Epithelial cell of prostate (primary cell): Measurements from ENCODE around the gene CERS6.

Experiments used
- DNase-seq: peaks from one replicate; pipeline ENCODE4 v3.0.0-alpha.2; 2011; ENCODE audit warnings: low read depth, low spot score
- H3K27ac ChIP-seq: fragments of 450-650 bp; 2 replicates; pipeline ENCODE4 v1.5.1; 2017; ENCODE audit warnings: mild to moderate bottlenecking

The CERS6 gene

DNA sequence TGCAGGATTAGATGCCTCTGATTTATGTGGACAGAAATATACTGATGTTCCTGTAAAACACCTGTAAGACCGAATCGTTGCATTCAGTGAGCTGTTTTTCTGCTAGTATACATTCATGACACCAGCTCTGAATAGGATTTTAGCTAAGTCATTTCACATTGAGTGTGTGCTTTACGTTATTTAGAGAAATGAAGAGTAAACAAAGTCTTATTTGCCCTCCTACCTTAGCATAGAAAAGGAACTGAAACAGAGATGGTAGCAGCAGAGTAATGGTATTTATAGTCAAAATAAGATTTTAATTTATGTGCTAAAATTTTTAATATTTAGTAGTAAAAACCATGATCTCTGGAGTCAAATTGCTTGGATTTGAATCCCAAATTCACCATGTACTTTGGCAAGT, 168.0 kb downstream of the CERS6 start:
- no peak for DNase-seq
- H3K27ac ChIP-seq: no peak overlapping the region

DNA sequence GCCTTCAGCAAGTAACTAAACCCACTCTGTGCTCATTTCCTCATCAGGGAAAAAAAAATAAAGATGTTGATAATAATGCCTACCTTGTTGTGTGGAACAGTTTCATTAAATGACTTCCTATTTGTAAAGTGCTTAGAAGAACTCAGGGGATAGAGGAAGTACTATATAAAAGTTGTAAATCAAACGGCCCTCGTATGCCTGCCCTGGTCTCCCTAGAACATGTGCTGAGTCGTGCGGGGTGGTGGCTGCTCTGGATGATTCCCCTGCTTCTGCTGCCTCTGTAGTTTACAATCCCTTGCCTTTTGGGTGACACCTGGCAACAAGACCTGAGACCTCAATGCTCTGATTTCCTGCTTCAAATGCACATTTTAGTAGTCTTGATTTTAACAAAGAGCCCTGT, 170.0 kb downstream of the CERS6 start:
- DNase-seq: no peak

DNA sequence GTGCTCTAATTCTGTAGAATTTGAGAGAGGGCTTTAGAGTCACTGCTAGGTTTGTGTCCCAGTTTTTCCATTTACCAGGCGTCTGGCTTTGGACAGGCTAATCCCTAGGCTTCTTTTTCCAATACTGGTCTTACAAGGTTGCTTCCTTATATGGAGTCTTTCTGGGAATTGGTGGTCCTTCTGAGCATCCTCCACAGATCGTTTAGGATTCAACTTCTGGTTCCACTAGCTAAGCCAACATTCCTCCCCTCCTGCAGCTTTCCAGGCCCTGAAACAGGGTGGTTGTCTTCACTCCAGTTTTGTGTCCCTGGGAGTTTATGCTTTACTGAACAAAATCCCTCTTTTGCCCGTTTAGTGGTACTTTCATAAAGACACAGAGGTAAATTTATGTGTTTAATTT, 170.6 kb downstream of the CERS6 start:
- no peak overlapping the region for H3K27ac ChIP-seq
- no peak for DNase-seq

More for the DNA sequence above, 170.0 kb downstream of the CERS6 start:
- no peak overlapping the region for H3K27ac ChIP-seq

DNA sequence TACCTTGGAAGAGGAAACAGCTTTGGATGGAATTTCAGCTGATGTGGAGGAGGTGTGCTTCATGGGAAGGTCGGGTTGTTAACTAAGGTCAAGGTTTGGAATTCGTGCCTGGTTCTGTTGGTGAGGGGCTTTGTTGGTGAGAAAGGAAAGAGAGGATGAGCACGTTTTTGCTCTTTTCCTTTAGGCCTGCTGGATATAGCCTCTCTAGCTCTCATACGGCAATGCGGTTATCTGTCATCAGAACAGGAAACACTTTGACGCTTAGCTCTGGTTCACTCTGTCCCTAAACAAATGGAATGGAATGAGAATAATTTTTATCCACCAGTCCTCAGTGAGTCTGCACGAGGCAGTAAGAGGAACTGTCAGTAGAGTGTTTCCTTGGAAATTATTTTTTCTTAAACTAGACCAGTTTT, 176.6 kb downstream of the CERS6 start:
- DNase-seq: no peak
- no peak overlapping the region for H3K27ac ChIP-seq

DNA sequence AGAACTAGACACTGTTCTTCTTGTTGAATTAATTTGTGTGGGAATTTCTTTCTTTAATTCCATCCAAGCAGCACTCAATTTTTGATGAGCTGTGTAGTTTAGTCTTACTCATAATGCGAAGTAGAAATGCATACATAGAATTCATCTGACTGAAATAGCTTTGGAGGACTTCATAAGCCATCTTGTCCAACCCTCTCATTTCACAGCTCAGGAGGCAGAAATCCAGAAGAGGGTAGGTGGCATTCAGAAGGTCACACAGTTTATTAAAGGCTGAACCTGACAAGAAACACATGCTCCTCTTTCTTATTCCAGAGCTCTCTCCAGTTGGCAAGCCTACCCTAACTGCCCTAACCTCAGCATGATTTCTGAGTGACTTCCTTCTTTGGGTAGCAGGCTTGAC, 177.1 kb downstream of the CERS6 start:
- H3K27ac ChIP-seq: no peak overlapping the region
- DNase-seq: no peak

DNA sequence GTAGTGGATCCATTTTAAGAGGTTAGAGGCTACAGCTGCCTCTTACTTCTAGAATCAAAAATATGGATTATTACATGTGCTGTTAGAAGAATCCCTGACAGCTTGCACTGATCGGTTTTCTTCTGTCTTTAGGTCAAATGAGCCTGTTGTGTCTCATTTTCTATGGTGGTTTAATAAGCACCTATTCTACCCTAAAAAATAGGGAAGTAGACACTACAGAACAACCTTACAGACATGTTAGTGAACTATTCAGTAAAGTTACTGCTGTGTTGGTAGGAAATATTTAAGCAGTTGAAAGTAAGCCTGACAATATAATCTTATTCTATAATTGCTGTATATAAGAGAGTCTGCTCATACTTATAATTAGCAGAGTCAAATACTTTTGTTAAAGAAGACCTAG, 177.8 kb downstream of the CERS6 start:
- no peak overlapping the region for H3K27ac ChIP-seq
- no peak for DNase-seq

DNA sequence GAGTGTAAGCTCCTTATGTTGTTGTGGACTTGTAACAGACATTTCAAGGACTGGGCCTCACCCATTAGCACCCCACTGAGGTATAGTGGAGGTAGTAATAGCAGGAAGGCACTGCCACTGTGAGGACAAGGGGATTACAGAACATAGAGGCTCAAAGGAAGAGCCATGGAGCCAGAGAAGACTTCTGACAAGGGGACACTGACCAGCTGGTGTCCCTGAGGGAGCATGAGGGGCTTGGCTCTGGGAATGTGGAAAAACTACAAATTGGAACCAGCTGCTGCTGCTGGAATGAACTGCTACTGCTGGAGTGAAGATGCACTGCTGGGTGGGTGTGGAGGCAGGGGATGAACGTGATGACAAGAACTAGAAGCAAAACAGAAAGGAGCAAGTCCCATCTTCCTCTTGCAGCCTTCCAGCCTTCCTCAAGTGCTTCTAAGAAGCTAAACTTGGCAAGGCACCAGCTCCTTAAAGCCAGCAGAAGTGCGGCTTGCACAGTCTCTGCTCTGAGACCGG, 179.0 kb downstream of the CERS6 start:
- DNase-seq: no peak
- H3K27ac ChIP-seq: no peak overlapping the region

DNA sequence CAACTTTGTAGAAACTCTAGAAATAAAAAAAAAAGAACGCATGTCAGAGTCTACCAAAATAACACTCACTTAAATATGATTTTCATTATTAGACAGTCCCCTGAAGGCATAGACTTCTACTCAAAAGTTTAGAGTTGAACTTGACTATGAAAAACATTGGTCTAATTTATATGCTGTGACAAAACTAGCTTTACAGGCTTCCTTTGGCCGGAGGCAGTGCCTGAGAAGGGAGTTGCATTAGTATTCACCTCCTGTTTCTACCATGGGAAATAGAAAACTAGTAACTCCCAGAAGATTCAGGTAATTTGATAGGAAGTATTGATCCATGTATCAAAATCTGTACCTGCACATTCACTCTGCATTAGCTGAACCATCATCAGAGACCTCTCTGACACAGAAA, 182.9 kb downstream of the CERS6 start:
- no peak for DNase-seq
- no peak overlapping the region for H3K27ac ChIP-seq

DNA sequence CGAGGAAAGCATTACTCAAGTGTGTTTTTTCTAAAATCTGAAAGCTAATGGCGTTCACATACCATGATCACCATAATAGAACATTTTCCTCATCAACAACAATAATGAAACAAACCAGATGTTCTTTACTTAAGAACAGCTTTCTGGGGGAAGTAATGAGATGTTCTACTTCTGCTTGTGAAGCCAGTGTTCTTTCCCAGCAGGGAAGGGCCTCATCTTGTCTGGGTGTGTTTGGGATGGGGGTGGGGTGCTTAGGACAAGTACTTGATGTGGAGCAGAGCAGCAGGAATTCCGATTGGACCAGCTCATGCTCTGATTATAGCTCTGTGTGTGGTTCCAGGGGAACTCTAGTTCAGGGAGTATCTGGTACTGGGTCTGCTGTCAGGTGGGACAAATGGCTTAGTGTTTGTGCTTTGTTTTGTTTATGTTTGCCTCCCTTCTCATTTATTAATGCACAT, 183.4 kb downstream of the CERS6 start:
- no peak overlapping the region for H3K27ac ChIP-seq
- no peak for DNase-seq

DNA sequence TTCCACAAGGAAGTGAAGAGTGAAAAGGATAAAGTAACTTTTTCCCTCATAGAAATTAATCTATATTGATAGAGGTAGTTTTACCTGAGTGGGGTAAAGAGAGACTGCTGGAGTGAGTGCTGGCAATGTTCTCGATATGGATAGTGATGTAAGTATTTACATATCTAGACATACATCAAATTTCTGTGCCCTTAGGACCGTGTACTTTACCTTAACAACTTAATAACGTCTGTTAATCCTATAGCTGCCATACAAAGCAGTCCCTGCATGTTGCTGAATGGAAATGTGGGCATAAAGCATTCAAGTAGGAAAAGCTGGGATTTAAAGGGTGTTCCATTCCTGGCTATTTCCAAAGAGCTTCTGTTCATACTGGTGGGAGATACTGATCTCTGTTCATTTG, 184.0 kb downstream of the CERS6 start:
- no peak for DNase-seq
- no peak overlapping the region for H3K27ac ChIP-seq

DNA sequence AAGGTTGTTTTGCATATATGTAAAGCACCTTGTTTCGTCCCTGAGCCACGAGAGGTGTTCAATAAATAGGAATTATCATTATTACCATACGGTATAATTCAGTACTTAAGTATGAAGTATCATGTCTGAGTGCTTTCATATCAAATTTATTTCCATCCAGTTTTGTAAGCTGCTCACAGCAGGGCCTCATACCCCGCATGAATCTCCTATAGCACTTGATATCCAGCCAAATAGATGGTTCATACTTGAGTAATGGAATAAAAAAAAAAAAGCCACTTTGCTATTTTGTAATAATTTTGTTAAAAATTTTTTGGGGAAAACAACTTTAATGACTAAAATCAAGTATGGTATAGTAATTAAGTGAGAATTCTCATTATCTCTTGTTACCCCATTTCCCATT, 185.6 kb downstream of the CERS6 start:
- no peak for DNase-seq

DNA sequence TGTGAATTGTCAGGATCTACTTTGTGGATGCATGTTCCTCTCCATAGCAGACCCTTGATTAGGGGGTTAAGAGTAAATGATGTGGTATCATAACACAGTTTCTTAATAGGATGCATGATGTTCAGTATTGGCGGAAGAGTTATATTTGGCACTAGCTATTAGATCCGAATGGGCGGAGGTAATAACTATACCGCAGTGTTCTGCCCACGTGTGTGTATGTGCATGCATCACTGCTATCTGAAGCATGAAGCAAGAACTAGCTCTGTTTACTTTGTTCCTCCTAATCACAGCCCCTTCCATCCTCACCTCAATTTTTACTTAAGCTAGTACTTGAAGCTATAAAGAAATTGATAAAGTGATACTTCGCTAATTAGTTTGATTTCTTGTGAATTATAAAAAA, 186.8 kb downstream of the CERS6 start:
- DNase-seq: no peak
- no peak overlapping the region for H3K27ac ChIP-seq

More for the DNA sequence above, 185.6 kb downstream of the CERS6 start:
- H3K27ac ChIP-seq: no peak overlapping the region

DNA sequence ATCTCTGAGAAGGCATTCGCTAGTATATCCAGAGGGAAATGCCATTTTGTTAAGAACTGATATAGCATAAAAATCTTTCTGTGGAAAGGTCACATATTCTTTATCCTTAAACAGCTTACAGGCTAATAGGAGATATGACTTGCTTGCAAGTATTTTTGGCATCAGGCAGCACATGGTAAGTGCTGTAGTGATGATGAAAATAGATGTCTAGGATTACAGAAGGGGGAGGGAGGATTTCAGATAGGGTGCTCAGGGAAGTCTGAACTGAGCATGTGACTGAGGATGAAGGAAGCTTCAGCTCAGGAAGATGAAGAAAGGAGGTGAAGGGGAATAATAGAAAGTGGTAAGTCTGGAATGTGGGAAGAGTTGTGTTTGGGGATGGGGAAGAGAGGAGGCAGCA, 187.9 kb downstream of the CERS6 start:
- no peak for DNase-seq
- H3K27ac ChIP-seq: no peak overlapping the region

DNA sequence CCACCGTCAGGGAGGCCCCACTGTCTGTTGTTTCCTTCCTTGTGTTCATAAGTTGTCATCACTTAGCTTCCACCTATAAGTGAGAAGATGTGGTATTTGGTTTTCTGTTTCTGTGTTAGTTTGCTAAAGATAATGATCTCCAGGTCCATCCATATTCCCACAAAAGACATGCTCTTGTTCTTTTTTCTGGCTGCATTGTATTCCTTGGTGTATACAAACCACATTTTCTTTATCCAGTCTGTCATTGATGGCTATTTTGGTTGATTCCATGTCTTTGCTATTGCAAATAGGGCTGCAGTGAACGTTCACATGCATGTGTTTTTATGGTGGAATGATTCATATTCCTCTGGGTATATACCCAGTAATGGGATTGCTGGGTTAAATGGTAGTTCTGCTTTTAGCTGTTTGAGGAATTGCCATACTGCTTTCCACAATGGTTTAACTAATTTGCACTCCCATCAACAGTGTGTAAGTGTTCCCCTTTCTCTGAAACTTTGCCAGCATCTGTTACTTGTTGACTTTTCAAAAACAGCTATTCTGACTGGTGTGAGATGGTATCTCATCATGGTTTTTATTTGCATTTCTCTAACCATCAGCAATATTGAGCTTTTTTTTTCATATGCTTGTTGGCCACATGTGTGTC, 189.7 kb downstream of the CERS6 start:
- no peak overlapping the region for H3K27ac ChIP-seq
- DNase-seq: no peak

DNA sequence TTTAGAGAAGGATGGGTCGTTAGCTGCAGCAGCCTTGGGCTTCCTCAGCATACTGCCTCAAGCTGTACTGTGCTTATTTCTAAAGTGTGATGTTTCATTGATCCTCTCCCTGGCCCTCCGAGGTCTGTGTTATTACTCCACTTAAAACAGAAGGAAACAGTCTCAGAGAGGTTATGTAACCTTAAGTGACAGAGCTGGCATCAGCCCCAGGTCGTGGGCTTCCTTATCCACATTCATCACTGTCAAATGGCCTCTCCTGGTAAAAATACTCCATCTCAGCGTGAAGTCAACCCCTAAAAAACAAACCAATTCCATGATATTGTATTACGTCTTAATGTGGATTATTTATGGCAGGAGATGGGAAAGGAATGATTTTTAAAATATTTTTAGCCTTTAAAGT, 193.0 kb downstream of the CERS6 start:
- DNase-seq: no peak
- no peak overlapping the region for H3K27ac ChIP-seq

DNA sequence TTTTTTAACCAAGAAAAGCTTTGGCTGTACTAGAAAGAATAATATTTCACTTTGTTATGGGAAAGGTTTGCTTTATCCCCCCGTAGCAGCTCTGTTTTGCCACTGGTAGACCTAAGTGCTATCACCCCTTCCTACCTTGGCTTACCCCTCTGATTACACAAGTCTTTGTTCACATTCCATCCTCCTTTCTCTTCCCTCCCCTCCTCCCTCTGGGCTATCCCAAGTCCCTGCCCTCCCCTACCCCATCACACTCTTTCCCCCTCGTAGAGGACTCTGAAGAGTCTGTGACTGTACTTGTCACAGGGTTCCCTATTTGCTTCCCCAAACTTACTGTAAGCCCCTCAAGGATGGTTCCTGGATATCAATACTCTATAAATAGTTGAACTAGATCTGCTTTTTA, 193.5 kb downstream of the CERS6 start:
- no peak for DNase-seq
- H3K27ac ChIP-seq: no peak overlapping the region

DNA sequence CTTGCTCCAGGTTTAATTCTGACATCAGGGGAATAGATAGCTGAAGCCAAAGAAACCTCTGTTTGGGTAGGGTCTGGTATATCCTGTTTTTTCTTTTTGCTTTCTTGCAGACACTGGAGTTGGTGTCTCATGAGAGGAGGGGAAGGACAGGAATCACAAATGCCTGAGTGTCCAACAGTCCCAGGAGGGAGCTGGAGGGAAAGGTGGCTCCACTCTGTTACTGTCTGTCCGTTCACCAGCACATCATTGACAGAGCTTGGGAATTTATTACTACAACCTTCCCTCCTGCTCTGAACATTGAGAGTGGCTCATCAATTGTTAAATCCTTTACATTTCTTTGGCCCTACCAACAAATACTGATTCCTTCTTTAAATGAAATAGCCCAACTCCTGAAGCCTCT, 194.1 kb downstream of the CERS6 start:
- no peak overlapping the region for H3K27ac ChIP-seq
- DNase-seq: no peak

DNA sequence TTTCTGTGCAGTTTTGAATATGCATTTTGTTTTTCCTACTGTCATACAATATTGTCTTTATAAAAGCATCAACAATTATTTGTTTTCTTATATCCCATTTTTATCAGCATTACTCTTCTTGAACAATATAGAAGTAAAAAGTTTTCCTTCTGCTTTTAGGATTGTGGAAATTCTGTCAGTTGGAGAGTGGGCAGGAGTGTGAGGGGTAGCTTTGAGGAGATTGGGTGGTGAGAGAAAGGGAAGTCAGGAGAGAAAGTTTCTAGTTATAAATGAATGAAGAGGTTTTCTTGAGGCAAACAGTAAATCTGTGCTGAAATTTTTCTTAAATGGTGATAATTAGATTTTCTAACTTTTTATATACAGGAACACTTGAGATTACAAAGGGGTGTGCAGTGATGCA, 194.7 kb downstream of the CERS6 start:
- DNase-seq: no peak
- no peak overlapping the region for H3K27ac ChIP-seq

DNA sequence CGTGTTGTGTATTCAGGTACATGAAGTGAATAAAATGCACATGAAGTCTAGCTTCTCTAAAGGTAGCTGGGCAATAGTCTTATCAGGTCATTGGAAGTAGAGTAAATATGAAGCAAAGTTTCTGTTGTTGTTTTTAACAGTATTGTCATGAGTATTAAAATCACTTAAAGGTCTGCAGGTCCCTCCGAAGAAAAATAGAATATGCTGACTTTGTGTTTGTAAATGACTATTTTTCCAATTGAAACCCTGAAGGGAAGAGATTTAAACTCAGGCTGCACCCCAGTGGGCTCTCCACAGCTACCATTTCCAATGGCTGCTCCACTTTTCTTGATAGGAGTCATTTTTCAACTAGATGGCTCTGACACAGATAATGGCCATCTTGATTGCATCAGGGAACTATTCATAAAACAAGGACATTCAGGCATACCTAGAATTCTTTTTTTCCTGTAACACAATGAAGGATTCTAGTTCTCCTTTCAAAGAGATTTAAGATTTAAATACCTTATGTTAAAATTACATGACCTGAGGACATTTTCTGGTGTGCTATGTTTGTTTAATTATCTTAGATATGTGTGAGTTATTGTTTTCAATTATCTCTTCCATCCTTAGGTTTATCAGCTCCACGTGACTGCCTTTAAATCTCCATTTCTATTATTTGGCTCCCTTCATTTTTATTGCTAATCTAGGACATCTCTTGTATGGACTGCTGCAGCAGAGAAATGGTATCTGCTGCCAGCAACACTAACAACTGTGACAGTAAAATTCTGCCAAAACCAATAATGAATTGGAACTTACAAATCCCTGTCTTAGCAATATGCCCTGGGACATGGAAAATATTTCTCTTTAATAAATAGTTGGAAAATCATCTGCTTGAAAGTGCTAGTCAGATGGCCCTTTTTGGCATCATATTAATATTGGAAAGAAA, 197.2 kb downstream of the CERS6 start:
- H3K27ac ChIP-seq: no peak overlapping the region
- no peak for DNase-seq

DNA sequence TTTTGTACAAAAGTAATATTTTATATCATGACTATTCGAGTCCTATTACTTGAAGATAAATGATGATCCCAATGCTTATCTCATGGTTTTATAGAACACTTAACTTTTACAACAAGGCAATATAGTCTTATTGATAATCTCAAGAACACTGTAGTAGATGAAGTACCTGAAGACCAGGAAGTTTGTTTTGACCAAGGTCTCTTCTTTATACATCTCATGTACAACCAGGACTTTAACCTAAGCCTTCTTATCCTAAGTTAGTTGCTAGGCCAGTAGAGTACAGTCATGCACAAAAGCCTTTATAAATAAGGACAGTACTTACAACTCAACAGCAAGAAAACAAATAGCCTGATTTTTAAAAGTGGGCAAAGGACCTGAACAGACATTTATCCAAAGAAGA, 198.6 kb downstream of the CERS6 start:
- no peak for DNase-seq
- no peak overlapping the region for H3K27ac ChIP-seq

DNA sequence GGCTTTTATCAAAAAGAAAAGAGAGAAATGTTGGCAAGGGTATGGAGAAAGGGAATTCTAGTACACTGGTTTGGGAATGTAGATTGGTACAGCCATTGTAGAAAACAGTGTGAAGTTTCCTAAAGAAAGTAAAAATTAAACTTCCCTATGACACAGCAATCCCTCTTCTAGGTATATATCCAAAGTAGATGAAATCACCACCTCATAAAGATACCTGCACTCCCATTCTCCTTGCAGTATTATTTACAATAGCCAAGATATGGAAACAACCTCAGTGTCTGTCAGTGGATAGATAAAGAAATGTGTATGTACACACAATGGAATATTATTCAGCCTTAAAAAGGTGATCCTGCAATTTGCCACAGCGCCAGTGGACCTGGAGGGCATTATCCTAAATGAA, 199.1 kb downstream of the CERS6 start:
- no peak for DNase-seq
- no peak overlapping the region for H3K27ac ChIP-seq
